ENCODE measurements around the gene MVK.

- TF ChIP-seq CTCF (conservative IDR thresholded peaks at IDR 0.05; ENCODE audit: low read depth, low read length) (no peak), POLR2A (IDR thresholded peaks at IDR 0.05; ENCODE audit: low read depth, low read length) (no peak), NFE2L2 (IDR thresholded peaks at IDR 0.05; ENCODE audit: low read depth, low read length) (no peak), USF2 (IDR thresholded peaks at IDR 0.05; ENCODE audit: low read depth, low read length) (no peak), RCOR1 (IDR thresholded peaks at IDR 0.05; ENCODE audit: insufficient replicate concordance, low read length) (no peak), CEBPB (IDR thresholded peaks at IDR 0.05; ENCODE audit: low read depth, low read length) (no peak), MXI1 (IDR thresholded peaks at IDR 0.05; ENCODE audit: borderline replicate concordance, low read depth, low read length) (no peak), ELK1 (IDR thresholded peaks at IDR 0.05; ENCODE audit: borderline replicate concordance, low read depth, low read length) (no peak), RFX5 (IDR thresholded peaks at IDR 0.05; ENCODE audit: low read depth, low read length) (no peak), MAFK (IDR thresholded peaks at IDR 0.05; ENCODE audit: low read depth, low read length) (no peak), SMC3 (IDR thresholded peaks at IDR 0.05; ENCODE audit: low read depth, low read length) (no peak)
These were observed 18.8 kb upstream of the MVK start for GRCh38 chr12:109554761-109555160.
